Liver (tissue), 9 donors: ENCODE results near the gene FXYD2. TPM values are rescaled to one million over a fixed set of nuclear protein-coding genes. Genes with fewer than 3 reads are reported as not detected.

Experiments
- DNase-seq: peaks from one replicate; pipeline ENCODE4 v3.0.0-alpha.2; 2017; ENCODE audit warnings: low spot score
- H3K27ac ChIP-seq, 2 donors: one replicate each; pipeline ENCODE4 v1.7.0; 2013; ENCODE audit warnings: inconsistent platforms in 2 of 2, low read length in 2 of 2, control low read depth in 1 of 2, low read depth in 1 of 2, mild to moderate bottlenecking in 1 of 2
- H3K27me3 ChIP-seq, 4 donors: one replicate each; pipeline versions ENCODE4 v1.6.1 to v1.7.0; 2013; ENCODE audit warnings: low read length in 3 of 4, inconsistent platforms in 1 of 4, mild to moderate bottlenecking in 1 of 4, moderate library complexity in 1 of 4; ENCODE audit not compliant: control insufficient read depth in 4 of 4, insufficient read depth in 4 of 4
- H3K36me3 ChIP-seq, 4 donors: one replicate each; pipeline versions ENCODE4 v1.6.1 to v1.7.0; 2013; ENCODE audit warnings: low read length in 3 of 4, mild to moderate bottlenecking in 3 of 4, low read depth in 1 of 4, moderate library complexity in 1 of 4; ENCODE audit not compliant: control insufficient read depth in 4 of 4, insufficient read depth in 3 of 4
- H3K4me1 ChIP-seq, 4 donors: one replicate each; pipeline versions ENCODE4 v1.6.1 to v1.7.0; 2013; ENCODE audit warnings: low read length in 3 of 4, mild to moderate bottlenecking in 3 of 4, moderate library complexity in 1 of 4; ENCODE audit not compliant: control insufficient read depth in 4 of 4, insufficient read depth in 4 of 4
- H3K4me3 ChIP-seq, 3 donors: one replicate each; pipeline versions ENCODE4 v1.6.1 to v1.7.0; 2013; ENCODE audit warnings: low read length in 3 of 3, control low read depth in 1 of 3, low read depth in 1 of 3, mild to moderate bottlenecking in 1 of 3
- H3K9ac ChIP-seq, 2 donors: one replicate each; pipeline ENCODE4 v1.7.0; 2013; ENCODE audit warnings: low read length in 2 of 2, mild to moderate bottlenecking in 2 of 2, moderate library complexity in 2 of 2, control low read depth in 1 of 2, low read depth in 1 of 2
- H3K9me3 ChIP-seq, 4 donors: one replicate each; pipeline versions ENCODE4 v1.6.1 to v1.7.0; 2013; ENCODE audit warnings: low read length in 3 of 4; ENCODE audit not compliant: control insufficient read depth in 4 of 4
- ATF3 ChIP-seq: IDR thresholded peaks from 2 replicates; pipeline ENCODE4 v1.6.1; 2016; ENCODE audit warnings: antibody characterized with exemption
- CTCF ChIP-seq: fragments of 150-350 bp; IDR thresholded peaks from 2 replicates; pipeline ENCODE4 v1.5.1; 2017; ENCODE audit warnings: improper control_type of control experiment, low read depth, low read length; ENCODE audit not compliant: missing input control
- EGR1 ChIP-seq, 2 donors: IDR thresholded peaks; 2 replicates each; pipeline ENCODE4 v1.6.1; 2016 to 2018; ENCODE audit warnings: antibody characterized with exemption in 2 of 2, low read depth in 2 of 2
- FOXA1 ChIP-seq: IDR thresholded peaks from 2 replicates; pipeline ENCODE4 v1.6.1; 2016; ENCODE audit warnings: antibody characterized with exemption
- FOXA2 ChIP-seq: IDR thresholded peaks from 2 replicates; pipeline ENCODE4 v1.6.1; 2016; ENCODE audit warnings: antibody characterized with exemption
- GABPA ChIP-seq, 2 donors: IDR thresholded peaks in 1 of 2; conservative IDR thresholded peaks in 1 of 2; 2 replicates each; pipeline ENCODE4 v1.6.1; 2016; ENCODE audit warnings: antibody characterized with exemption in 2 of 2, mild to moderate bottlenecking in 1 of 2, moderate library complexity in 1 of 2
- HNF4G ChIP-seq: IDR thresholded peaks from 2 replicates; pipeline ENCODE4 v1.6.1; 2016; ENCODE audit warnings: antibody characterized with exemption
- JUND ChIP-seq, 2 donors: IDR thresholded peaks; 2 replicates each; pipeline ENCODE4 v1.6.1; 2016; ENCODE audit warnings: antibody characterized with exemption in 2 of 2
- MAX ChIP-seq: IDR thresholded peaks from 2 replicates; pipeline ENCODE4 v1.6.1; 2016; ENCODE audit warnings: antibody characterized with exemption
- NR2F2 ChIP-seq: IDR thresholded peaks from 2 replicates; pipeline ENCODE4 v1.6.1; 2016; ENCODE audit warnings: antibody characterized with exemption
- RAD21 ChIP-seq, 2 donors: IDR thresholded peaks; 2 replicates each; pipeline ENCODE4 v1.6.1; 2016; ENCODE audit warnings: antibody characterized with exemption in 2 of 2, mild to moderate bottlenecking in 2 of 2
- REST ChIP-seq: IDR thresholded peaks from 2 replicates; pipeline ENCODE4 v1.6.1; 2016; ENCODE audit warnings: antibody characterized with exemption, mild to moderate bottlenecking
- RXRA ChIP-seq, 2 donors: IDR thresholded peaks; 2 replicates each; pipeline ENCODE4 v1.6.1; 2017 to 2018; ENCODE audit warnings: antibody characterized with exemption in 2 of 2, mild to moderate bottlenecking in 1 of 2
- SP1 ChIP-seq: IDR thresholded peaks from 2 replicates; pipeline ENCODE4 v1.6.1; 2018; ENCODE audit warnings: antibody characterized with exemption, mild to moderate bottlenecking
- TAF1 ChIP-seq: conservative IDR thresholded peaks from 2 replicates; pipeline ENCODE4 v1.6.1; 2016; ENCODE audit warnings: antibody characterized with exemption, mild to moderate bottlenecking
- YY1 ChIP-seq: IDR thresholded peaks from 2 replicates; pipeline ENCODE4 v1.6.1; 2016; ENCODE audit warnings: antibody characterized with exemption, mild to moderate bottlenecking
- ZBTB33 ChIP-seq: IDR thresholded peaks from 2 replicates; pipeline ENCODE4 v1.6.1; 2016; ENCODE audit warnings: antibody characterized with exemption
- WGBS: extraction: QIAGEN DNeasy Blood & Tissue Kit; methylation state at CpG from one replicate; pipeline ENCODE4 v1.1.7; 2013; 5-methylcytosine and 5-hydroxymethylcytosine counted together
- polyA plus RNA-seq, 2 donors: library from polyadenylated mRNA; stranded (reverse) in 1 of 2; unstranded in 1 of 2; fragments of 200-250 nt in 1 of 2; fragments of >200 nt in 1 of 2; fragmentation: Nextera tagmentation in 1 of 2; extraction: Ambion mirVana in 1 of 2; gene quantifications; one replicate each; pipeline versions ENCODE4 v1.2.1 to v1.2.3, GENCODE V29; 2013 to 2015
- total RNA-seq, 2 donors: library from RNA; depleted of rRNA; stranded (reverse); fragments of >200 nt; gene quantifications; one replicate each; pipeline ENCODE4 v1.2.3, GENCODE V29; 2014
- donor health status: healthy.
- donor health status: healthy.
- donor health status: healthy.
- donor health status: healthy.
- donor health status: healthy.

Gene FXYD2
- total and polyA plus RNA-seq, 4 donors, result 20.2 to 105 (median 41.8) TPM

- TF ChIP-seq ATF3 (no peak), ZBTB33 (no peak), EGR1 (IDR thresholded peaks at IDR 0.05; ENCODE audit: low read depth in 2 of 2) (no peak), NR2F2 (no peak)
Measured at GRCh38 chr11:117792992-117793391, 31.6 kb downstream of the FXYD2 start (continued).

- H3K36me3 ChIP-seq, result no peaks in the 10 kb centered on the region
- 85% methylated on average over 5 of the region's 5 CpGs for WGBS
- H3K27ac ChIP-seq, result no peak overlapping the region
- H3K9ac ChIP-seq, result no peak overlapping the region
- H3K4me1 ChIP-seq, result peaks cover 2 to 16% (median 6%) of the 10 kb centered on the region in 4 donors
- no peak overlapping the region for H3K4me3 ChIP-seq
- H3K27me3 ChIP-seq, result peaks cover 0 to 6% (median 3%) of the 10 kb centered on the region in 4 donors
- no peaks in the 10 kb centered on the region for H3K9me3 ChIP-seq
- TF ChIP-seq ZBTB33 (no peak), YY1 (no peak), GABPA (IDR thresholded peaks at IDR 0.05 in 1 of 2, conservative IDR thresholded peaks at IDR 0.05 in 1 of 2) (no peak), SP1 (no peak), RAD21 (IDR thresholded peaks at IDR 0.05) (no peak), FOXA1 (no peak), MAX (no peak), REST (no peak), HNF4G (no peak), TAF1 (no peak), JUND (IDR thresholded peaks at IDR 0.05) (no peak), CTCF (no peak), FOXA2 (no peak), ATF3 (no peak), RXRA (IDR thresholded peaks at IDR 0.05) (no peak)
- no peak for DNase-seq
Measured at GRCh38 chr11:117792241-117792640, 32.3 kb downstream of the FXYD2 start.
